B cell (primary cell): ENCODE measurements around the gene ZMIZ1.

ENCODE experiments used
- CTCF ChIP-seq: fragments of 200-600 bp; IDR thresholded peaks from one replicate; pipeline ENCODE4 v1.8.0; 2022; ENCODE audit warnings: antibody characterized with exemption, mild to moderate bottlenecking
- EZH2 ChIP-seq: IDR thresholded peaks from 2 replicates; pipeline ENCODE4 v1.6.1; 2012; ENCODE audit warnings: borderline replicate concordance, low read depth, mild to moderate bottlenecking, moderate library complexity, low read length; ENCODE audit not compliant: insufficient read depth, poor library complexity, severe bottlenecking

GRCh38 chr10:79358811-79359210 lies 290.0 kb downstream of the ZMIZ1 start:
- no peak for TF ChIP-seq CTCF
- TF ChIP-seq EZH2, result no peak
